G401.6 (cell line): ENCODE data around the gene NFATC4.
"Not testable (repeated sequence)": the region's sequence is repeated elsewhere in the genome, so short reads cannot be mapped to it uniquely, and the experiment has no call there.

Experiments used
- FAIRE-seq: peaks from 2 replicates; lab custom pipeline; 2012; peaks lifted over from hg19 to GRCh38; lab: Jason Lieb, UNC

NFATC4 gene

GRCh38 chr14:24339284-24340151 is 28.5 kb upstream of the NFATC4 start, which contains the start of gene RIPK3:
Gene RIPK3, minus strand, starts transcription at chr14:24339991. Its CDS starts 165 bp downstream, at chr14:24339826.
- FAIRE-seq, result no peak

- no peak for FAIRE-seq
These were observed 27.4 kb upstream of the NFATC4 start for GRCh38 chr14:24340606-24341005.

GRCh38 chr14:24342889-24343288 is 25.1 kb upstream of the NFATC4 start:
- no peak for FAIRE-seq

GRCh38 chr14:24343795-24344660 is 24.0 kb upstream of the NFATC4 start:
- FAIRE-seq, result no peak

GRCh38 chr14:24347134-24347533 is 20.9 kb upstream of the NFATC4 start:
- no peak for FAIRE-seq

GRCh38 chr14:24348186-24348585 is 19.8 kb upstream of the NFATC4 start:
- no peak for FAIRE-seq

DNA sequence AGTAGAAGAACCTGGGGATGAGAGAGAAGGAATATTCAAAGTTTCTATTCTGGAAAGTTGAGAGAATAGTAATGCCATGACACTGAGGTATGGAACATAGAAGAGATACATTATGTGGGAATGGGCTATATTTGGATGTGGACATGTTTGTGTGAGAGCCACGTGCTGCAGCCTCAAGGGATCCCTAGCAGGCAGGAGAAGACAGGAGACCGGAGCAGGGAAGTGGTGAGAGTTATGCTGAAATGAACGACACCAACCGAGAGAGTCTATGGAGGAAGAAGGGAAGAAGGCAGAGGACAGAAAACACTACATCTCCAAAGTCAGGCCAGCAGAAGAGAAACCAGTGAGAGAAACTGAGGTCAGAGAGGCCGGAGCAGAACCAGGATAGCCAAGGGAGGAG is 18.2 kb upstream of the NFATC4 start:
- FAIRE-seq, result no peak

- FAIRE-seq, result no peak
These were observed 16.5 kb upstream of the NFATC4 start for GRCh38 chr14:24351517-24351916.

- no peak for FAIRE-seq
These were observed 14.2 kb upstream of the NFATC4 start for GRCh38 chr14:24353559-24354481.

DNA sequence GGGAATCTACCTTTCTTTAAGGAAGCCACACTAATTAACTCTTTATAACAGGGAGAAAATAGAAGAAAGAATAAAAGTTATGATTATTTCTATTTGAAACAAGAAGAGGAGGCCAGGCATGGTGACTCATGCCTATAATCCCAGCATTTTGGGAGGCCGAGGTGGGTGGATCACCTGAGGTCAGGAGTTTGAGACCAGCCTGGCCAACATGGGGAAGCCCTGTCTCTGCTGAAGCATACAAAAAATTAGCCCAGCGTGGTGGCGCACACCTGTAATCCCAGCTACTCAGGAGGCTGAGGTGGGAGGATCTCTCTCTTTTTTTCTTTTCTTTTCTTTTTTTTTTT is 13.5 kb upstream of the NFATC4 start:
- not testable (repeated sequence) for FAIRE-seq

DNA sequence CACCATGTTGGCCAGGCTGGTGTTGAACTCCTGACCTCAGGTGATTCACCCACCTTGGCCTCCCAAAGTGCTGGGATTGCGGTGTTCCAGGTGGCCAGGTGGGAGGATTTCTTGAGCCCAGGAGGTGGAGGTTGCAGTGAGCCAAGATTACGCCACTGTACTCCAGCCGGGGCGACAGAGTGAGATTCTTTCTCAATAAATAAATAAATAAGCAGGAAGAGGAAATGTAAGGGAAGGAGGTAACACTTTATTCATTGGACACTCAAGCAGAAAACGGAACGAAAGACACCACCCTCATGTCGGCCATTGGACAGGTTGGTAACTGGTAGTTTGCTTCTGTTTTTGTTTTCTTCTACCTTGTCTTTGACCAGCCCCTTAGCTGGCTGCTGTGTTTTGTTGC is 13.0 kb upstream of the NFATC4 start:
- no peak for FAIRE-seq

DNA sequence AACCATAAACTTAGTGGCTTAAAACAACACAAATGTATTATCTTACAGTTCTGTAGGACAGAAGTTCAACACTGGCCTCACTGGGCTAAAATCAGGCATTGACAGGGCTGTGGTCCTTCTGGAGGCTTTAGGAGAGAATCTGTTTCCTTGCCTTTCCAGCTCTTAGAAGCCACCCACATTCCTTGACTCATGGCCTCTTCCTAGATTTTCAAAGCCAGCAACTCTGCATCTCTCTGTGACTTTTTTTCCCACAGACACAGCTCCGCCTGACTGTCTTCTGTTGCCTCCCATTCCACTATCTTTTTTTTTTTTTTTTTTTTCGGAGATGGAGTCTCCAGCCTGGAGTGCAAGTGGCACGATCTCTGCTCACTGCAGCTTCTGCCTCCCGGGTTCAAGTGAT is 11.8 kb upstream of the NFATC4 start:
- no peak for FAIRE-seq

- FAIRE-seq, result no peak
These were observed 7.7 kb upstream of the NFATC4 start for GRCh38 chr14:24360281-24360680.

DNA sequence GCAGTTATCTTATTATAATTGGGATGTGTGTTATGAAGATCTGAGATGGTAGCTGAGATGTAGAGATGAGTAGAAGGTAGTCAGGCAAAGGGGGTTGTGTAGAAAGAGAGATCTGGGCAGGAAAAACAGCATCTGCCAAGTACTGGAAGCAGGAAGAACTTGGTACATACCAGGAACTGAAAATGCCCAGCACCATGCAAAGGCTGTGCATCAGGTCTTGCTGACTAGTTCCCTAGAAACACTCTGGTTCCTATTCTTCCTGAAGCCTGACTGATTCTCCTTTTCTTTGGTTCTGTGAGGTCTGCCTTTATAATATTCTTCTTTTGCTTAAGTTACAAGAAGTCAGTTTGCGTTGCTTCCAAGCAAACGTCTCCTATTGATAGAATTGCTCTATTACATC is 6.7 kb upstream of the NFATC4 start:
- FAIRE-seq, result no peak

DNA sequence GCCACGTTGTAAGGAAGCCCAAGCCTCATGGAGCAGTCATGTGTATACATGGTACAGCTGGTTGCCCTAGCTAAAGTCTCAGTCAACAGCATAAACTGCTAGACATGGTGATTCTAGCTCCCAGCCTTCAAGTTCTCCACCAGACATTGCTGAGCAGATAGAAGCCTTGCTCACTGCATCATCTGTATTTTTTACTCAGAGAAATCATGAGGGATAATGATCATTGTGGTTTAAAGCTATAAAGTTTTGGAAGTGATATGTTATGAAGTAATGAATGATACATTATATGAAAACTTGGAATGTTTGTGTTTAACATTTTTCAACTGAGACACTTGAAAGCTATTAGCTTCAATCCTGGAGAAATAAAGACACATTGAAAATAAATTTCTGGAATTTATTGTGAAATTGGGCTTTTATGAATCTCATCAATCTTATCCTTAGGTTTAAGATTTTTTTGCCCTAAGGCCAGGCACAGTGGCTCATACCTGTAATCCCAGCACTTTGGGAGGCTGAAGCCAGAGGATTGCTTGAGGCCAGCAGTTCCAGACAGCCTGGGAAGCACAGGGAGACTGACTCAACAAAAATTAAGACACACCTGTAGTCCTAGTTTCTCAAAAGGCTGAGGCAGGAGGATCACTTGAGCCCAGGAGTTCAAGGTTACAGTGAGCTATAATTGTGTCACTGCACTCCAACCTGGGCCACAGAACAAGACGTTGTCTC is 5.6 kb upstream of the NFATC4 start:
- no peak for FAIRE-seq

DNA sequence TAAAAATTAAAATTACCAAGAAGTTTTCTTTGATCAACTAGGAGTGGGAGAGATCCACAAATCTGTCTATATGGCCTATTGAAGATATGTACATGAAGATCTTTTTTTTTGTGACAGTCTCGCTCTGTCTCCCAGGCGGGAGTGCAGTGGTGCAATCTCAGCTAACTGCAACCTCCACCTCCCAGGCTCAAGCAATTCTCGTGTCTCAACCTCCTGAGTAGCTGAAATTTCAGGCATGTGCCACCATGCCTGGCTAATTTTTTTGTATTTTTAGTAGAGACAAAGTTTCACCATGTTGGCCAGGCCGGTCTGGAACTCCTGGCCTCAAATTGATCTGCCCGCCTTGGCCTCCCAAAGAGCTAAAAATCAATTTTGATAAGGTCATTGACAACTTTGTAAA is 4.6 kb upstream of the NFATC4 start:
- no peak for FAIRE-seq

- no peak for FAIRE-seq
These were observed 3.1 kb upstream of the NFATC4 start for GRCh38 chr14:24364841-24365240.

DNA sequence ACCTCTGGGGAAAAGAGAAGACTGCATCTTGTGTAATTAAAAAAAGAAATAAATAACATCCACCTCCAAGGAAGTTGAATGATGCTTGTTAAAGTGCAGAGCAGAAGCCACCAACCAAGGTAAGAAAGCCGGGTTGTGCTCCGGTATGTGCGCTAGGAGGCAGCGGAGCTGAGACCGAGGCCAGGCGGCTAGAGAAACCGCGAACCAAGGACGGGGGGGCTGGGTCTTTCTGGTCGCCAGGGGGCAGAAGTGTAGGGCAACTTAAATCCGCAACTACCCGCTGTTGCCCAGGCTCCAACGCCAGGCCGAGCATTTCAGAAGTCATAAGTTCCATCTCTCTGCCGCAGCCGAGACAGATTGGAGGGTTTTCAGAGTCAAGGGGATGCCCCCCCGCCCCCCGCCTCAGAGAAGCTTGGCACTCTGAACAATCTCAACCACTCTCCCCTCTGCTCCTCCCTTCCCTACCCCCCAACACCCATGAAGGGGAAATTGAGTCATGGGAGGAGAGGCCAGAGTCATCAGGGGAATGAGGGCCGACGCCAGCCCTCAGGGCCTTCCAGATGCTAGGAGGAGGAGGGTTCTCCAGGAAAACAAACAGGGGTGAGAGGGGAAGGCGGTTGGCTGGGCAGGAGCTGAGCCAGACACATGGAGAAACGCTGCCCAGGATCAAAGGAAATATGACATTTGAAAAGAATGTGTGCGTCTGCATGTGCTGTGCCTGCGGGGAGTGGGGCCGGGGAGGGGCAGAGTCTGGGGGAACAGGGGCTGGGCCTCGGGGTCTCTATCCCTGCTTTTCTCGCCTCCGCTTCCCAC is 2.2 kb upstream of the NFATC4 start:
- FAIRE-seq, result peak; percentile 95

DNA sequence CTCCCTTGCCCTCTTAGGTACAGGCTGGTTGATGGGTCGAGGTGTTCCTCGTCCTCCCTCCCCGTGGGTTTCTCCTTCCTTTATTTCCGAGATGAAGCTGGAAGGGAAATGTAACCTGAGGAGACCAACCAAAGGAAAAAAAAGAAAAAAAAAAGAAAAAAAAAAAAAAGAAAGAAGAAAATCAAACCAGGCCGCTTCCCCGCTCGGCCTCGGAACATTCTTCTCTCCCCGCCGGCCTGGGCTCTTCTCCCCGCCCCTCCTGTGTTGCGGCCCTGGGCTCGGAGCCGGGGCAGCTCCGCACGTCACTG is 1.6 kb upstream of the NFATC4 start:
- no peak for FAIRE-seq

- peak; percentile 95 for FAIRE-seq
These were observed 1.1 kb upstream of the NFATC4 start for GRCh38 chr14:24366721-24367513.
